NCI-H1694 treated with DMSO at 0.1 percent for 48 hours (cell line): ENCODE measurements around the gene PLEKHA5.
"Not testable (repeated sequence)": the region's sequence is repeated elsewhere in the genome, so short reads cannot be mapped to it uniquely, and the experiment has no call there.

Source experiments
- DNase-seq: peaks from one replicate; lab custom pipeline; 2025; lab: John Stamatoyannopoulos, UW

The PLEKHA5 gene

DNA sequence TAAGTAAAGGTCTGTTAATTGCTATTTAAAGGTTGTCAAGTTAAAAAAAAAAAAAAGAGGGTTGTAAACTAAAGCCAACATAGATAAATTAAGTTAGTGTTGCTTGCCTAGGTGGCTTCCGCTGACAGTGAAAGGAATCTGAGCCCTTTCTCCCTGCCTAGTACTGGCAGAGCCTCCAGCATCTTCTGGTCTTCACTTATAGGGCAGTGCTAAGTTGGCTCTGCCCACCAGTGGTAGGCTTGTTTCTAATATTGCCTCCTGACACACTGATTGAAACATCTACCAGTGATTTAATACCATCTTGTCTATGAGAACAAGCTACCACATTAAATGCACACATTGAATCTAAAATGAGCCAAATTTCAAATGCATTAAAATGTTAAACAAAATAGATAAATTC lies 39.7 kb downstream of the PLEKHA5 start:
- DNase-seq, result no peak

DNA sequence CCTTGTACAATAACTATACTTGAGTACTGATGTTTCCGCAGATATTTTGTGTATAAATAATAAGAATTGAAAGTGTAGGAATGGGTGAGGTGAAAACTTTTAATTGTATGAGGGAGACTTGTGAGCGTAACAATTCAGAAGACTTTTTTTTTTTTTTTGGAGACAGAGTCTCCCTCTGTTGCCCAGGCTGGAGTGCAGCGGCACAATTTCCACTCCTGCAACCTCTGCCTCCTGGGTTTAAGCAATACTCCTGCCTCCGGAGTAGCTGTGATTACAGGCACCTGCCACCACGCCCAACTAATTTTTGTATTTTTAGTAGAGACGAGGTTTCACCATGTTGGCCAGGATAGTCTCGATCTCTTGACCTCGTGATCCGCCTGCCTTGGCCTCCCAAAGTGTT lies 40.8 kb downstream of the PLEKHA5 start:
- not testable (repeated sequence) for DNase-seq

DNA sequence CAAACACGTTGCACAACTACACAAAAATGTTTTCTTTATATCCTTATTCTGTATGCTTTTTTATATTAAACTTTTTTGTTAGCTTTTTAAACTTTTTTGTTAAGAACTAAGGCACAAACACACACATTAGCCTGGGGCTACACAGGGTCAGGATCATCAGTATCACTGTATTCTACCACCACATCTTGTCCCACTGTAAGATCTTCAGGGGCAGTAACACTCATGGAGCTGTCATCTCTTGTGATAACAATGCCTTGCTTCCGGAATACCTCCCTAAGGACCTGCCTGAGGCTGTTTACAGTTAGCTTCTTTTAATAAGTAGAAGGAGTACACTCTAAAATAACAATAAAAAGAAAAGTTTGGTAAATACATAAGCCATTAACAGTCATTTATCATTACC lies 42.2 kb downstream of the PLEKHA5 start:
- no peak for DNase-seq

DNA sequence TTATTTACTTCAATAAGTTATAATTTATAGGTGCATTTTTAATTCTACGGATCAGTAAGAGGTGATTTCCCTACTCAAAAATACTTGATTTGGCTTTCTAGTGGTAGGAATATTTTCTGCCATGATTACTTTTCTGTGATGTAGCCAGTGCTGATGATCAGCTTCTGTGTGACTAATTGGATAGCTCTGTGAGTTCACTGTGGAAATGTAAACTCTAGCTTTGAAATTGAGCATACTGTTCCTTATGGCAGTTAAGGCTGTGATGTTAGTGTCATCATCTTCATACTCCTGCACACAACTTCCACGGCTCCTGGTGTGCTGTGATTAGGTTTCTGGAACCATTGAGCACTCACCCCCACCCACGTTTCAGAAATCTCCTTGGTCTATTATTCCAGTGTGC lies 48.2 kb downstream of the PLEKHA5 start:
- DNase-seq, result no peak

DNA sequence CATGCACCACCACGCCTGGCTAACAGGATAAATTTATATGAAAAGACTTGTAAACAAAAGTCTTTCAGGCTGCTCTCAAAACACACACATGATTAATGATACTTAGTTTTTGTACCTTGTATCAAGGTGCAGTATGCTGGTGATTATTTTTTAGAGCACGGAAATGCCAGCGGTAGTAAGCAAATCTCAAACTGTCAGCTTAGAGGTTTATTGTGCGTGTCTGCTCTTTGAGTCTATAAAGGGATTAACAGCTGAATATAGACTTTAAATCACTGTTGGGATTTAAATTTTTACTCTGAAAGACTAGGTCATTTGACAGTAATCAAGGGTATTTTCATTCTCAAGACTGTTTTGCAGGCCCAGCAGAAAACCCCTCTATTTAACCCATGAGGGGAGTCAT lies 50.5 kb downstream of the PLEKHA5 start:
- no peak for DNase-seq

DNA sequence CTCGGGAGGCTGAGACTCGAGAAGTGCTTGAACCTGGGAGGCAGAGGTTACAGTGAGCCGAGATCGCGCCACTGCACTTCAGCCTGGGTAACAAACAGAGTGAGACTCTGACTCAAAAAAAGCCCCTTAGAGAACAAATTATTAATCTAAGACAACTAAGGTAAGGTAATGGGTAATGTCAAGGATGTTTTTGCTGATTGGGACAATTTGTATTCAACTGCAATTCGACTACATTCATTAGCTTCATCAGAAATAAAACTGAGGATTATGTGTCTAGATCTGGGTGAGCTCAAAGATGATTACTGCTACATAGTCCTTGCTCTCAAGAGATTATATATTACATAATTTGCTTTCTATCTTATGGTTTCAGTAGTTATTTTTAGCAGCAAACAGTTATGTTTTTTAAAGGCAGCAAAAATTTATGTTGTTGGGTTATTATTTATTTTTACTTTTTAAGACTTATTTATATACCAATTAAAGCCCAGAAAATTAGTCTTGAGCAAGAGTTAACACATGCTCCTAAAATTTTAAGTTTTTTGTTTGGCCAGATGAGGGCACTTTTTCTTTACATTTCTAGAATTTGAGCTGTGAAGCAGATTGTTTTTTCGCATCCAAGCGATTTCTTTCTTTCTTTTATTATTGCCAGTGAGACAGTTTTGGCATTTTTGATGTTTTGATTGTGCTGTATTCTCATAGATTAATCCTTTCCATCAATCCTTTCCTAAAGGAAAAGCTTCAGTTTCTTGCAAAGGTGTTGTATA lies 52.3 kb downstream of the PLEKHA5 start:
- peak; percentile 23 for DNase-seq

DNA sequence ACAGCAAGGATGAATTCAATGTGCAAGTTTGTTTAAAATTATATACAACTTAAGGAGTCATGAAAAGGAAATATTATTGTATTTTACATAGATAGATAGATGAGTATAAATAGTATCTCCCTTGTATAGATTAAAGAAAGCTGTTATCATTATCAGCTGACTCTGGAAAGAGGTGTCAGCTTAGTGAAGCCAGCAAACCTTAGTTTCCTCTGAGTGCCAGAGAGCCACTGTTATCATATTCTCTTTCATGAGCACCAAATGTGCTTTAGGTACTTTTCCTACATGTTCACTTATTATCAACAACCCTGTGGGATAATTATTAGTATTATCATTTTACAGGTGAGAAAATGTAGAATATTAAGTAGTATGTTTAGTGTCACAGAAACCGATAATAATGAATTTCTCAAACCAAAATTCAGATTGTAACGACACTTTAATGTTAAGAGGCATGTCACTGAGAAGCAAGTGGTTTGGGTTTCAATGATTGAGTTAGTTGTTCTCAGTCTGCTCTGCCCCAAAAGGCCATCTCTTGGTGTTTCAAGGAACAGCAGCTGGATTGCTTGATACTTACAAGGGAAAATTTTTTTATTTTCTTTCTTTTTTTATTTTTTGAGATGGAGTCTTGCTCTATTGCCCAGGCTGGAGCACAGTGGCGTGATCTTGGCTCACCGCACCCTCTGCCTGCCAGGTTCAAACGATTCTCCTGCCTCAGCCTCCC lies 53.7 kb downstream of the PLEKHA5 start:
- DNase-seq, result no peak

DNA sequence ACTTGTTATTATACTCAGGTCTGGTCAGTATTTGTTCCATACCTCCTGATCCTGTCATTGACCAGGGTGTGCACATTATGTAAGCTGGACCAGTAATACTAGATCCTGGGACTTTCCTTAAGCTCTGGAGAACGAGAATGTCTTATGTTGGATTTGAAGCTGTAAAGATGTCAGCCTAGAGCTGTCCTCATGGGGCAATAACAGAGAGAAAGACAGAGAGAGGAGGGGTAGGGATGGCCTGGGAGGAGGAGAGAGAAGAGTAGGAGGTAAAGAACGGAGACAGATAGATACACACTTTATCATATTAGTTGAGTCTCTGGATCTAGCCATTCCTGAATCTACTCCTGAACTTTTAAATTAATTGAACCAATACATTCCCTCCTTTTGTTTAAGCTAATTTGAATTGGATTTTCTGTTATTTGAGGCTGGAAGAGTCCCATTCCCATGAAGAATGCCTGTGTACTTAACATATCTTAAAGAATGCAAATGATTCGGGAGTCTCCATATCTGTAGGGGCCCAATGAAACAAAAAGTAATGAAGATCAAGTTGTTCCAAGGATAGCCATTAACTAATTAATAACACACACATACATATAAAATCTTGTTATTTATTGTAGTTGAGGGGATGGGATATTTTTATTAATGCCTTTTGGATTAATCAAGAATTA lies 55.9 kb downstream of the PLEKHA5 start:
- DNase-seq, result no peak

DNA sequence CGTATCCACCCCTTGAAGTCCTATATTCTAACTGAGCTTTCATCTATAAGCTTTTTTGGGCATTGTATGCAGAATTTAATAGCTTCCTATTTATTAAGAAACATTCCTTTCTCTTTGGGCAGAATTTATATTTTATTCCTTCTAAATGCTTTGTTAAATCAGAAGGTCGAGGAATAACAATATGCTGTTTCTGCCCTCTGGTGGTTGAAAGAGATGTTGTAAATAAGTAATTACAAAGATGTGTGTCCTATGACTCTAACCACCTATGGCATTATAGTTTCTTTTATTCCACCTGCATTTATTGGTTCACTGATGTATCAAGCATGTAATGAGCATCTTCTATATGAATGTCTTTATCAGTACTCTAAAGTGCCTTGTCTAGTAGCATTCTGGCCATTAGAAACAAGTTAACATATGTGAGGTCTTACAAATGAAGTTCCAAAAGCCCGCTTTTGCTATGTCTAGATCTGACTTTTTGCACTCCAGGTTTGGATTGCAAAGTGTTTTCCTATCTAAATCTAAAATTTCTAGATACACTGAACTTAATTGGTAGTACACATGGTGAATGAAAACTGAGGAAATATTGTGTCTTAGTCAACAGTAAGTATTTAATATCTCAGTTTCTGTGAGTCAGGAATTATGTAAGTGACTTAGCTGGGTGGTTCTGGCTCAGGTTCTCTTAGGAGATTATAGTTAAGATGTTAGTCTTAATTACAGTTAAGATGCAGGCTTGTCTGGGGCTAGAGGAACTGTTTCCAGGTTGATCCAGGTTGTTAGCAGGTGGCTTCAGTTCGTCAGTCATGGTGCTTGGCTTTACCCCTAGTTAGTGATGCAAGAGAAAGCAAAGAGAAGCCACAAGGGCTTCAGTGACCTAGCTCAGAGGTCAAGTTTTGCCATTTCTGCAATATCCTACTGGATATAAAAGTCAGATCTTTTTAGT lies 57.5 kb downstream of the PLEKHA5 start:
- DNase-seq, result peak; percentile 54

DNA sequence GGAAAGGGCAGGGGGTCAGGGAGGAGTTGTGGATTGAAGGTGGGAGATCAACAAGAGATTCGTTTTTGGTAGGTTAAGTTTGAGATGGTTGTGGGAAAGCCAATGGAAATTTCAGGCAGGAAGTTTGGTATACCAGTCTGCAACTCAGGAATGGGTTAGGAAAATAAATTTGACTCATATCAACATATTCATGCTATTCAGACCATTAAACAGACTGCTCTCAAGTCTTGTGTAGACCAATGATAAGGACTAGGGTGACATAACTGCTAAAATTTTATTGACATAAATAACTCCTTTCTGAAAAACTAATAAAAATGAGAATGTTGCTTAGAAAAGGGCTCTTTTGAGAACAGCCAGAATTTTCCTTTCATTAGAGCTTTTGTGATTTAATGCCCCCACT lies 60.0 kb downstream of the PLEKHA5 start:
- DNase-seq, result no peak

DNA sequence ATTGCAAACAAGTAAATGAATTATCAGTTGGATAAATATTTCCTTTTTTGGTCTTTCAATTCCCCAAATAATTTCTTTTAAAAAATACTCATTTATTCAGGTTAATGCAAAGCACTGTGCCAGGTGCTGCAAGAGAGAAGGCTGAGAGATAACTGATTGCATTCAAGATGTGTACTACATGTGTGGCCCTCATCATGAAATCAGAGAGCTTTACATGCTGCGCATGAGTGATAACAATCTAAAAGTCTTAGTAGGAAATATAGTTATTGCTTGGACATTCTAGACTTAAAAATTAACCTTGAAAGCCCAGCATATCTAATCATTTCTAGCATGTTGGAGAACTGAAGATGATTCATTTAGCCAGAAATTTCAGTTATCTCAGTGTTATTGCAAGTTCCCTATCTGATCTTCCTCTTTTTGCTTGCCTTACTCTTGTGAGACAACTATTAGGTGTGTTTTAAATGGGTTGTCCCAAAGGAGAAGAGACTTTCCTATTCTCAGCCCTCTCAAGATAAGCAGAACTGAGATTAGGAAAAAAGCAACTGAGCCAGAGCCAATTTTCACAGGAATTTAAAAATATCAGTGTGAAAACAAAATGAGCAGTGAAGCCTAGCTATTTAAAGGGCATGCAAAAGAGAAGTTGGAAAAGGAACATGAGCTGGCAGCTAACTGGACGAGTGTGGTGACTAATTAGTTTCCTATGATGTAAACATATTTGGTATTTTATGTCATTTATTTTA lies 60.9 kb downstream of the PLEKHA5 start:
- no peak for DNase-seq

DNA sequence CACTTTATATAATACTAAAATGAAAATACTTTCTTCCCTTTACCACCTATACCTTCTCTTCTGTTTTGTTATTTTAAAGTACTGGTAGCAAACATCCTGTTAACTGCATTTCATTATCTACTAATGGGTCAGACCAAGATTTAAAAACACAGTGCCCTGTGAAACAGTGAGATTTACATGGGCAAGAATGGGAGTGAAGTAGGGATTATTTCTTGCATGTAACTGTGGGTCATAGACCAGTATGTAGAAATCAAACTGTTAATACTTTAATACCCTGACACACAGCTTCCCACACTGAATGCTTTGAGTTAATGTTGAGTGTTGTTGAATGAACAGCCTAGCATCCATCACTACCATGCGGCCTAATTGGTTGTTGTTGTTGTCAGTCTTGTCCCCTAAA lies 61.6 kb downstream of the PLEKHA5 start:
- DNase-seq, result no peak

DNA sequence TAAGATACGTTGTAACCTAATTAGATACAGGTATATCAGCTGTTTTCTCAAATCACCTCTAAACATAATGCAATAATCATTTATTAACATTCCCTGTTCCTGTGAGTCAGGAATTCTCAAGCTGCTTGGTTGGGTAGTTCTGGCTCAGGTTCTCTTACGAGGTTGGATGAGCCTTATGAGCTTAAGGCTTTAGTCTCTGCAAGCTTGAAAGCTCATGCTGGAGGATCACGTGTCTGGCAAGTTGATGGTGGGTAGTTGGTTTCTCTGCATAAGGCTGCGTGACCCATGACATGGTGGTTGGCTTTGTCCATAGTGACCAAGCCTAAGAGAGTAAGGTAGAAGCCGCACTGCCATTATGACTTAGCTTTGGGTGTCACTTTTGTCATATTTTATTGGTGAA lies 62.0 kb downstream of the PLEKHA5 start:
- DNase-seq, result no peak

DNA sequence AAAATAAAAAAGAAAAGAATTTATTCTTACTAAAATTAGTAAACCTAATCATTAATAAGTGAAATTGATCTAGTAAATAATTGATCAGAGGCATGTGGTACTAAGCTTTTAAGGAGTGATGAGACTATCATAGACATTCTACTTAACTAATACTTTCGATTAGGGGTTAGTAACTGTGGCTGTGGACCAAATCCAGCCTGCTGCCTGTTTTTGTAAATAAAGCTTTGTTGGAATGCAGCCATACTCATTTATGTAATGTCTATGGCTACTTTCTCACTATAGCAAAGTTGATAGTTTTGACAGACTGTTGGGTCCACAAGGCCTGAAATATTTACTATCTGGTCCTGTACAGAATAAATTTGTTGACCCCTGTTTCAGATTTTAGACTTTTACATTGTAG lies 63.2 kb downstream of the PLEKHA5 start:
- DNase-seq, result no peak

DNA sequence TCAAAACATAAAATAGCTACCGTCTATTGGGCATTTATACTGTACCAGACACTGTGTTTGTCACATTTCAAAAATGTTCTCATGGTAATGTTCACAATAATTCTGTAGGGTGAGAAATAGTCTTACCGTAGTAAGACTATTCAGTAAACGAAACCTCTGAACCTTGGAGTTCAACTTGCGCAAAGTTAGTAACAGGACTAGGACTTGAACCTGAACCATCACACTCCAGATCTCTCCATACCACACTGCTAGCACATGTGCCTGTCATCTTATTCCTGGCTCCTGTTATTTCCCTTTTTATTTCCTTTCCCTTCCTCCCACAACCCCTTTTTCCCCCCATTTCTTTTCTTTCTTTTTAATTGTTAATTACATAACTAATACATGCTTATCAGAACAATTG lies 65.4 kb downstream of the PLEKHA5 start:
- DNase-seq, result no peak

DNA sequence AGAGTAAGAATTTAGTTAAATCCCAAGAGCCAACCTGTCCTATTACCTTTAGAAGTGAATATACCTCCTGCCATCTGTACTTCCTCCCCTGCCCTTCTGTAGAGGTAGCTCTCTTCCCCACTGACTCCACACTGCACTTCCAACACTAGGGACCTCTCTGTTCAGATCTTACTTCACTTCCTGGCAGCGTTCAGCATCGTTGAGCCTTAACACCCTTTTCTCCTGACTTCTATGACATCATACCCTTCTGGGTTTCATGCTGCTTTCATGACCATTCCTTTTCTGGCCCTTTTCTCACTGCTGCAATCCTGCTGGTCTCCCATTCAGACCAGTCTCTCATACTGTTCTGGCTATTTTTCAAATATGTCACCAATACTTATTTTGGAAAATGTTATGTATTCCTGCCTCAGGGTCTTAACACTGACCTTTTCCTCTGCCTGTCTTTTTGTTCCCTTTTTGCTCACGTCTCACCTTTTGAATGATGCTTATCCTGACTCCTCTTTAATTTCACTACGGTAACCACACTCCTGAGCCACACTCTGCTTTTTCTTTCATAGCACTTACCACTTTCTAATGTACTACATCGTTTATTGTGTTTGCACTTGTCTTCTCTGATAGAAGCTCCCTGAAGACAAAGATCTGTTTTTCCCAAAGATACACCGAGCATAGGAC lies 67.6 kb downstream of the PLEKHA5 start:
- DNase-seq, result no peak

DNA sequence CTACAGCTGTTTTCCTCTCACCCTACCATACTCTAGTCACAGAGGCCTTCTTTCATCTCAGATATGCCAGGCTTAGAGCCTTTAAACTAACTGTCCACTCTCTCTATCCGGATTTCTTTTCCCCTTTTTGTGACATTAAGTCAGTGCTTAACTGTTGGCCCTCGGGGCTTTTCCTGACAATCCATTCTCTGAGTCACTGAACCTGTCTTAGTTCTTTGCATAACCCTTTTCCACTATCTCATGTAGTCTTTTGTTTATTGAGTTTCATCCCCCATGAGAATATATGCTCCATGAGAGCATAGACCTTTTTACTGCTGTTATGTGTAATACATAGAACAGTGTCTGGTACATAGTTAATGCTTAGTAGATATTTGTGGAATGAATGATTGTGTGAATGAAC lies 68.7 kb downstream of the PLEKHA5 start:
- no peak for DNase-seq

DNA sequence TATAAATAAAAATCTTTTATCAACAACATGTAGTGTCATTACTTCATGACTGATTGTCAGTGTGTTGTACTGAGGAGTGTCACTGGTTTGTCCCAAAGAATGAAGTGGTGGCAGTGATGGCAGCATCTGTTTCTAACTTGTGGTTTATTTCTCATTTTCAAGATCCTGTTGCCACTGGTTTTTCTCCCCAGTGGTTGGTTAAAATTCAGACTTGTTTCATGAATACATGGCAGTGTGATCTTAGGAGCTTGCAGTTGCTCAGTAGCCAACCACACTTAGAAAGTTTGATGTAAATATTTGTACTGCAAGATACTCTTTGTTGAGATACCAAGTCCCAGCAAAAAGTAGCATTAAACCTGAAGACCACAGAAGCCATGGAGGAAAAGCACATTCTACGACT lies 69.8 kb downstream of the PLEKHA5 start:
- DNase-seq, result no peak

DNA sequence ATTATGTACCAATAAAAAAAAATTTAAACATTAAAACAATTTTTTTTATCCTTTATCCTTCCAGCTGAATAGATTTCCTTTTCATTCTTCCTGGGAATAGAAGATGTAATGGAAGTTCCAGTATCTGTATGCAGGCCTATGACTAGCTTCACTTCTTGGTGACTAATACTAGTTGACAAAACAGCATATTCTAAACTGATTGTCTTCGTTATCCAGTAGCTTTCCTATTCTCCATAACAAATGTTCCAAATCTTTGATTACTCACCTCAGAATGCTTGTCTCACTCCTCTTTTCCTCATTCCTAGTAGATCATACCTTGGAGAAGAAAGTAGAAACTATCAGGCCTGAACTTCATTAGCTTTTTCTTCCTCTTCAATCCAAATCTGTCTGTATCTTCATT lies 70.7 kb downstream of the PLEKHA5 start:
- DNase-seq, result no peak

DNA sequence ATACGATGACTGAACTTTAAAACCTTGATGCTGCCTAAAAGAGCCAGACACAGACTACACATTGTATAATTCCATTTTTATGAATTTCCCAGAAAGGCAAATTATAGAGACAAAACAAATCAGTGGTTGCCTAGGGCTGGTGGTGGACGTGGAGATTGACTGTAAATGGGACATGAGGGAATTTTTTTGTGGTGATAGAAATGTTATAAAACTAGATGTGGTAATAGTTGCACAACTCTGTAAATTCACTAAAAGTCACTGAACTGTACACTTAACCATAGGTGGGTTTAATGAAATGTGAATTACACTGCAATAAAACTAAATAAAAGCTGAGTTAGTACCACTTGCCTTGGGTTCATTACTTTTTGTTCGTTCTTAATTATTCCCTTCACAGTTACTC lies 72.1 kb downstream of the PLEKHA5 start:
- DNase-seq, result no peak

DNA sequence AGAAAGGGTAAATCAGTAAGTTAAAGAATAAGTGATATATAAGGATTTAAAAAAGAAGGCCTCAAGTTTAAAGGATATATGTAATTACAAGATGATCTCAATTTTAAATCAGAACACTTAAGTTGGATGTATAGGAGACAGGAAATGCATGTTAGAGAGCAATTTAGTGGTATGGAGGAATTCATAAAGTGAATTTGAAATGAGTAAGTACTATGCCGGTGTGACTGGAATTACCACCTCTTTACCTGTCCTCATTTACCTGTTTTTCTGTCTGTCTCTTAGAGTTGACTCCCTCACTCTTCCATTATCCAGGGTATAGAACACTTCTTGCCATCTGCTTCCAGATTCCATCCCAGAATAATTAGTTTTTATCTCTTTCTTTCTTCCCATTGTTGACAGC lies 73.5 kb downstream of the PLEKHA5 start:
- no peak for DNase-seq
